ENCODE data around the gene KAT6B.
A peak's percentile ranks its signal among the peaks of the same experiment; 100 is the strongest.

KAT6B gene

GRCh38 chr10:74852381-74852780 is 26.0 kb downstream of the KAT6B start:
- H3K27ac ChIP-seq = no peak overlapping the region
- TF ChIP-seq ZFX (IDR thresholded peaks at IDR 0.05; ENCODE audit: borderline replicate concordance) (no peak), CTCF (IDR thresholded peaks at IDR 0.05) (no peak)

- H3K27ac ChIP-seq = peak overlapping the region; percentile 15; the same call in 1 of the 2 replicates
- TF ChIP-seq CTCF (IDR thresholded peaks at IDR 0.05) (no peak), ZFX (IDR thresholded peaks at IDR 0.05; ENCODE audit: borderline replicate concordance) (no peak)
Measured at GRCh38 chr10:74854610-74855009, 28.2 kb downstream of the KAT6B start.

GRCh38 chr10:74855027-74855426 is 28.6 kb downstream of the KAT6B start:
- TF ChIP-seq ZFX (IDR thresholded peaks at IDR 0.05; ENCODE audit: borderline replicate concordance) (no peak), CTCF (IDR thresholded peaks at IDR 0.05) (no peak)
- H3K27ac ChIP-seq = peak overlapping the region; percentile 15; the same call in 1 of the 2 replicates

- TF ChIP-seq CTCF (IDR thresholded peaks at IDR 0.05) (no peak), ZFX (IDR thresholded peaks at IDR 0.05; ENCODE audit: borderline replicate concordance) (no peak)
- peak overlapping the region; percentile 15; the same call in 1 of the 2 replicates for H3K27ac ChIP-seq
Measured at GRCh38 chr10:74855439-74855838, 29.0 kb downstream of the KAT6B start.

GRCh38 chr10:74856940-74857339 is 30.5 kb downstream of the KAT6B start:
- TF ChIP-seq ZFX (IDR thresholded peaks at IDR 0.05; ENCODE audit: borderline replicate concordance) = no peak
- TF ChIP-seq CTCF (IDR thresholded peaks at IDR 0.05) = no peak
- no peak overlapping the region for H3K27ac ChIP-seq

- H3K27ac ChIP-seq = no peak overlapping the region
- TF ChIP-seq CTCF (IDR thresholded peaks at IDR 0.05) = no peak
- no peak for TF ChIP-seq ZFX (IDR thresholded peaks at IDR 0.05; ENCODE audit: borderline replicate concordance)
Measured at GRCh38 chr10:74857586-74857985, 31.2 kb downstream of the KAT6B start.

- no peak for TF ChIP-seq CTCF (IDR thresholded peaks at IDR 0.05)
- TF ChIP-seq ZFX (IDR thresholded peaks at IDR 0.05; ENCODE audit: borderline replicate concordance) = no peak
- no peak overlapping the region for H3K27ac ChIP-seq
Measured at GRCh38 chr10:74859546-74859945, 33.1 kb downstream of the KAT6B start.

Measured in 22Rv1 (cell line).